Chondrocyte (in vitro differentiated cells): ENCODE measurements around the gene GPC3. TPM values are rescaled to one million over a fixed set of nuclear protein-coding genes. Genes with fewer than 3 reads are reported as not detected.

Experiments
- DNase-seq: peaks from one replicate; pipeline ENCODE4 v3.0.0; 2021; ENCODE audit warnings: mixed read lengths, low spot score
- H3K27ac Mint-ChIP-seq: one replicate; pipeline ENCODE4 v1.8.0; 2021; ENCODE audit warnings: mild to moderate bottlenecking, moderate library complexity, mixed read lengths; ENCODE audit not compliant: unreplicated experiment
- H3K27me3 Mint-ChIP-seq: 2 replicates; pipeline ENCODE4 v1.8.0; 2021; ENCODE audit warnings: low read depth, mixed read lengths
- H3K36me3 Mint-ChIP-seq: 2 replicates; pipeline ENCODE4 v1.8.0; 2021; ENCODE audit warnings: low read depth, mixed read lengths
- H3K4me1 Mint-ChIP-seq: 2 replicates; pipeline ENCODE4 v1.8.0; 2021; ENCODE audit warnings: low read depth, mild to moderate bottlenecking, mixed read lengths
- H3K4me3 Mint-ChIP-seq: one replicate; pipeline ENCODE4 v1.8.0; 2021; ENCODE audit warnings: mild to moderate bottlenecking, moderate library complexity, mixed read lengths; ENCODE audit not compliant: unreplicated experiment
- H3K9me3 Mint-ChIP-seq: 2 replicates; pipeline ENCODE4 v1.8.0; 2021; ENCODE audit warnings: low read depth, mixed read lengths
- total RNA-seq: library from RNA; stranded (reverse); gene quantifications from 3 replicates; pipeline ENCODE4 v1.2.1, GENCODE V29; 2021
- TF ChIP-seq, protein P1 (sequence below): fragments of 200-600 bp; sonication (generic); IDR thresholded peaks from 2 replicates; pipeline ENCODE4 v1.5.0; 2021; ENCODE audit warnings: antibody characterized with exemption, mild to moderate bottlenecking, moderate library complexity

Gene GPC3
- total RNA-seq, 1 donor from 2014 or later = 1.9 TPM

DNA sequence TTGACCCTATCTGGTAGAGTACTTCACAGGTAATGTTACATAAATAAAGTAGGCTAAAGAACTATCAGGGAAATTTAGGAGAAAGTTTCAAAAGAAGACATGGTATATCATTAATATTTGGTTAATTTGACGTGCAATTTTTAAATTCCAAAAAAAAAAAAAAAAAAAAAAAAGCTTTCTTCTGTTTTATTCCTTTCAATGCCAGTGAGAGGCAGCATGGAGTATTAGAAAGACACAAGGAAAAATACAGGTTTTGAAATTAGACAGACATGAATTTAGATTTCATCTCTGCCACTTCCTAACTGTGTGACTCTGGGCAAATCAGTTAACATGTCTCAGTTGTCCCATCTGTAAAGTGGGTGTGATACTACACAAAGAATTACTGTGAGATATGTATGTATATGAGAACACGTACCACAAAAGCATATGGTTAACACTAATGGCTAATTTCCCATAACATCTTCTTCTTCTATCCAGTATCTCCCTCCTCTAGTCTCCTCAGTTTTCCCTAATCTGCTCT is 132.5 kb downstream of the GPC3 start:
- TF ChIP-seq, protein P1, sequence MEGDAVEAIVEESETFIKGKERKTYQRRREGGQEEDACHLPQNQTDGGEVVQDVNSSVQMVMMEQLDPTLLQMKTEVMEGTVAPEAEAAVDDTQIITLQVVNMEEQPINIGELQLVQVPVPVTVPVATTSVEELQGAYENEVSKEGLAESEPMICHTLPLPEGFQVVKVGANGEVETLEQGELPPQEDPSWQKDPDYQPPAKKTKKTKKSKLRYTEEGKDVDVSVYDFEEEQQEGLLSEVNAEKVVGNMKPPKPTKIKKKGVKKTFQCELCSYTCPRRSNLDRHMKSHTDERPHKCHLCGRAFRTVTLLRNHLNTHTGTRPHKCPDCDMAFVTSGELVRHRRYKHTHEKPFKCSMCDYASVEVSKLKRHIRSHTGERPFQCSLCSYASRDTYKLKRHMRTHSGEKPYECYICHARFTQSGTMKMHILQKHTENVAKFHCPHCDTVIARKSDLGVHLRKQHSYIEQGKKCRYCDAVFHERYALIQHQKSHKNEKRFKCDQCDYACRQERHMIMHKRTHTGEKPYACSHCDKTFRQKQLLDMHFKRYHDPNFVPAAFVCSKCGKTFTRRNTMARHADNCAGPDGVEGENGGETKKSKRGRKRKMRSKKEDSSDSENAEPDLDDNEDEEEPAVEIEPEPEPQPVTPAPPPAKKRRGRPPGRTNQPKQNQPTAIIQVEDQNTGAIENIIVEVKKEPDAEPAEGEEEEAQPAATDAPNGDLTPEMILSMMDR = peak; percentile 70
- H3K27ac Mint-ChIP-seq = no peak overlapping the region
- no peak overlapping the region for H3K4me3 Mint-ChIP-seq
- DNase-seq = no peak
- peaks cover 13% of the 10 kb centered on the region for H3K4me1 Mint-ChIP-seq
- H3K27me3 Mint-ChIP-seq = no peaks in the 10 kb centered on the region
- H3K36me3 Mint-ChIP-seq = no peaks in the 10 kb centered on the region
- no peaks in the 10 kb centered on the region for H3K9me3 Mint-ChIP-seq

DNA sequence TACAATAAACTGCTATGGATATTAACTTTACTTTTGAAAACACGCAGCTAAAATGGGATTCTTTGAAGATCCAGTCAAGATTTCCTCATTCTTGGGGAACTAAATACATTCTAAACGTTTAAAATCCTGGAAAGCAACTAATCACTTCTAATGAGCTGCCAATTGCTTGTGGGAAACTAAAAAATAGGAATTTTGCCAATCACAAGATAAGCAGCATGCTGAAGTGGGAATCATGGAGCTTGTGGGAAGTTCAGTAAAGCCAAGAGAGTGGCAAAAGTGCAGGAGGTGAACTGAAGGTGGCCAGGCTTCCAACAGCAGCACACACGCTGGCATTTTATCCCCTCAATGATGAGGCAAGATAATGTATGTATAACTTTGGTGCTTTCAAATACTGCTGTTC is 133.0 kb downstream of the GPC3 start:
- Mint-ChIP-seq H3K36me3 (no peaks in the 10 kb centered on the region), H3K4me3 (no peak overlapping the region), H3K27me3 (no peaks in the 10 kb centered on the region), H3K27ac (no peak overlapping the region), H3K9me3 (no peaks in the 10 kb centered on the region), H3K4me1 (peaks cover 18% of the 10 kb centered on the region)
- TF ChIP-seq, protein P1 = no peak
- no peak for DNase-seq

DNA sequence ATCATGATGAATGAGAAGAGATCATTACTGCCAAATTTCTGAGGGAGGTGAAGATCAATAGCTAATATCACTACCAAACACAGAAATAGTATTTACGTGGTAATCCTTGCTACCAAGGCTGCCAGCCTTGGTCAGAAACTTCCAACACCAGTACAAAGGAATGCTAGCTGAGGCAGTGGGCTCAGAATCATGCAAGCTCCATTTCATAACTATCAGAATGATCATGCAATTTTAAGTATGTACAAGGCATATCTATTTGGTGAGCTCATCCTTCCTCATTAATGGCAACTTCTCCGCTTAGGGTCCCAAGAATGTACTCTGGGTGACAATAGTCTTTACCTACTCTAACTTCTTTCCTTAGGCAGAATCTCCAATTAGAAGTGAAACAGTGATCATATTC is 135.0 kb downstream of the GPC3 start:
- no peak overlapping the region for H3K4me3 Mint-ChIP-seq
- DNase-seq = no peak
- no peak overlapping the region for H3K27ac Mint-ChIP-seq
- H3K4me1 Mint-ChIP-seq = peaks cover 35% of the 10 kb centered on the region
- no peaks in the 10 kb centered on the region for H3K36me3 Mint-ChIP-seq
- no peaks in the 10 kb centered on the region for H3K27me3 Mint-ChIP-seq
- no peaks in the 10 kb centered on the region for H3K9me3 Mint-ChIP-seq
- TF ChIP-seq, protein P1 = no peak

DNA sequence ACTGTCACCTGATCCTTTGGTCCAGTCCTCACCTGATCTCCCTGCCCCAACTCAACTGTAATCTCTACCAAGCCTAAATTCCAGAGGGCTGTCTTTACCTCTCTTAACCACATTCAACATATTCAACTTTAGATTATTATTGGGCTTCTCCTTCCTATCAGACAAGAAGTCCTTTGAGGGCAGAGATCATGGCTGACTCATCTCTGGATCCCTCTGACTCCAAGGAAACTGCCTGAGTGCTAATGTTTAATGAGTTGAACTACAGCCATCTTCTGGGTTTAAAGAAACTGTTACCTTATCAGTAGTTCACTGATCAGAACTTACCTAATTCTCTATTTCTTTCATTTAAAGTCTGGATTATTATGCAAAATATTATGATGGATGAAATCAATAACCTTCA is 135.7 kb downstream of the GPC3 start:
- H3K4me3 Mint-ChIP-seq = no peak overlapping the region
- H3K9me3 Mint-ChIP-seq = no peaks in the 10 kb centered on the region
- H3K27ac Mint-ChIP-seq = no peak overlapping the region
- TF ChIP-seq, protein P1 = no peak
- no peaks in the 10 kb centered on the region for H3K27me3 Mint-ChIP-seq
- H3K4me1 Mint-ChIP-seq = peaks cover 35% of the 10 kb centered on the region
- DNase-seq = no peak
- no peaks in the 10 kb centered on the region for H3K36me3 Mint-ChIP-seq

DNA sequence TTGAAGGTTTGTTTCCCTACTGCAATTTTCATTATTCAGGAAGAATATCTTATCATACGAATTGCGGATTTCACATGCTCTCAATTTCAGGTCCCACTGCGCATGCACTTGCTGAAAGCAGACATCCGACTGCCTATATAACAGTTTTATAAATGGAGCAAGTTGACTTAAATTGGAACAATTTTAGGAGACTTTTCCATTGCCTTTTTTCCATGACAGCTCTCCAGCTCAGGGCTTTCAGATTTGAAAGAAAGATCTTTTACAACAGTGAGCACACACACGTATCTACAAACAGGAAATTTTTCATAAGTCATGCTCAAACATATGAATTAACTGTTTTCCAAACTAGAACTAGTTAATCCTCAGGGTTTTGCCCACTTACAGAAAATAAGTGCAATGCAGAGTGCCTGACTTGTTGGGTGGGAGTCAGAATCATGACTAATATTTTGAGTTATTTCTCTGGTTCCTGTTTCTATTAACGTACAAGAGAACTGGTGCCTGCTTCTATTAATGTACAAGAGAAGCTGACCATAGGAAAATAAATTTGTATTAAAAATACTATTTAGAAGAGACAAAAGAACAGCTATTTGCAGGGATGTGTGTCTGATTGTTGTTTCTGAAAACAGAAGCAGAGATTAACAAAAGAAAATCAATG is 137.9 kb downstream of the GPC3 start:
- Mint-ChIP-seq H3K4me3 (no peak overlapping the region), H3K36me3 (no peaks in the 10 kb centered on the region), H3K4me1 (peaks cover 35% of the 10 kb centered on the region), H3K9me3 (no peaks in the 10 kb centered on the region), H3K27me3 (no peaks in the 10 kb centered on the region), H3K27ac (no peak overlapping the region)
- no peak for DNase-seq
- TF ChIP-seq, protein P1 = no peak
